NCI-H128 (cell line): Measurements from ENCODE around the gene PLXNB2.
A peak's percentile ranks its signal among the peaks of the same experiment; 100 is the strongest.
"Not testable (repeated sequence)": the region's sequence is repeated elsewhere in the genome, so short reads cannot be mapped to it uniquely, and the experiment has no call there.

ENCODE experiments used
- DNase-seq: peaks from one replicate; lab custom pipeline; 2025; ENCODE audit not compliant: unreplicated experiment; lab: John Stamatoyannopoulos, UW

Gene PLXNB2

GRCh38 chr22:50306753-50307749 lies at the start of gene PLXNB2:
Gene PLXNB2 (minus strand): TSS chr22:50307646. CDS start chr22:50290584, 17,062 bp downstream.
- peak; percentile 65 for DNase-seq

- DNase-seq: no peak
These were observed 49.8 kb upstream of the PLXNB2 start for GRCh38 chr22:50357222-50357621.

GRCh38 chr22:50356186-50356585 lies 48.7 kb upstream of the PLXNB2 start:
- DNase-seq: no peak

GRCh38 chr22:50348058-50348457 lies 40.6 kb upstream of the PLXNB2 start:
- DNase-seq: no peak

- no peak for DNase-seq
These were observed 39.7 kb upstream of the PLXNB2 start for GRCh38 chr22:50347157-50347556.

- DNase-seq: no peak
These were observed 39.0 kb upstream of the PLXNB2 start for GRCh38 chr22:50346470-50346869.

GRCh38 chr22:50343541-50343935 lies 36.1 kb upstream of the PLXNB2 start:
- no peak for DNase-seq

- peak; percentile 20 for DNase-seq
These were observed 35.5 kb upstream of the PLXNB2 start, which contains the start of gene PPP6R2 for GRCh38 chr22:50342651-50343540. Gene PPP6R2 (plus strand): TSS chr22:50343327. CDS start chr22:50393909, 50,582 bp downstream.

- DNase-seq: peak; percentile 71
These were observed 34.7 kb upstream of the PLXNB2 start for GRCh38 chr22:50341977-50342650.

GRCh38 chr22:50339945-50340879 lies 32.8 kb upstream of the PLXNB2 start:
- no peak for DNase-seq

GRCh38 chr22:50338860-50339462 lies 31.5 kb upstream of the PLXNB2 start:
- no peak for DNase-seq

- no peak for DNase-seq
These were observed 30.7 kb upstream of the PLXNB2 start for GRCh38 chr22:50338042-50338573.

- no peak for DNase-seq
These were observed 30.0 kb upstream of the PLXNB2 start for GRCh38 chr22:50337262-50338041.

GRCh38 chr22:50334433-50334832 lies 27.0 kb upstream of the PLXNB2 start:
- DNase-seq: not testable (repeated sequence)

GRCh38 chr22:50329236-50329635 lies 21.8 kb upstream of the PLXNB2 start:
- DNase-seq: no peak

- no peak for DNase-seq
These were observed 20.2 kb upstream of the PLXNB2 start for GRCh38 chr22:50327711-50328019.

GRCh38 chr22:50326956-50327710 lies 19.7 kb upstream of the PLXNB2 start, which contains the start of gene DENND6B:
Gene DENND6B (minus strand): TSS chr22:50327012. CDS start chr22:50326988, 24 bp downstream.
- DNase-seq: peak; percentile 32
